ENCODE data around the gene SGCA. TPM values are rescaled to one million over a fixed set of nuclear protein-coding genes. Genes with fewer than 3 reads are reported as not detected.

Gene SGCA
- total RNA-seq, 1 donor from 2014 or later = 0.48 TPM

- H3K9me3 Mint-ChIP-seq = no peaks in the 10 kb centered on the region
- H3K36me3 Mint-ChIP-seq (ENCODE audit: low read depth) = peaks cover 3% of the 10 kb centered on the region
- H3K27ac Mint-ChIP-seq = no peak overlapping the region
- H3K27me3 Mint-ChIP-seq (ENCODE audit: low read depth) = no peaks in the 10 kb centered on the region
- intact Hi-C loops (cut with micrococcal nuclease) = no loop called here
- no peak overlapping the region for H3K4me3 Mint-ChIP-seq (ENCODE audit: low read depth)
- peaks cover 42% of the 10 kb centered on the region for H3K4me1 Mint-ChIP-seq (ENCODE audit: low read depth)
- DNase-seq (ENCODE audit: low spot score) = no peak
These were observed 7.9 kb upstream of the SGCA start for GRCh38 chr17:50157891-50158290.

- Mint-ChIP-seq H3K27ac (peak overlapping the region; percentile 99), H3K9me3 (no peaks in the 10 kb centered on the region), H3K4me3 (ENCODE audit: low read depth) (peak overlapping the region; percentile 76), H3K4me1 (ENCODE audit: low read depth) (peaks cover 35% of the 10 kb centered on the region), H3K36me3 (ENCODE audit: low read depth) (peaks cover 3% of the 10 kb centered on the region), H3K27me3 (ENCODE audit: low read depth) (no peaks in the 10 kb centered on the region)
- peak; percentile 95 for DNase-seq (ENCODE audit: low spot score)
- intact Hi-C loops (cut with micrococcal nuclease) = loop anchor here (1.0 to 2.0 kb wide), 4 partner anchors 10 to 66 kb away; partner anchors contain the start of gene PDK2
These were observed 4.5 kb upstream of the SGCA start for GRCh38 chr17:50161023-50161910.

GRCh38 chr17:50161911-50162288 lies 3.9 kb upstream of the SGCA start:
- peak overlapping the region; percentile 99 for H3K27ac Mint-ChIP-seq
- peaks cover 3% of the 10 kb centered on the region for H3K36me3 Mint-ChIP-seq (ENCODE audit: low read depth)
- H3K9me3 Mint-ChIP-seq = no peaks in the 10 kb centered on the region
- DNase-seq (ENCODE audit: low spot score) = no peak
- peak overlapping the region; percentile 76 for H3K4me3 Mint-ChIP-seq (ENCODE audit: low read depth)
- H3K27me3 Mint-ChIP-seq (ENCODE audit: low read depth) = no peaks in the 10 kb centered on the region
- intact Hi-C loops (cut with micrococcal nuclease) = loop anchor here (1.0 to 2.0 kb wide), 4 partner anchors 11 to 67 kb away; partner anchors contain the start of gene PDK2
- H3K4me1 Mint-ChIP-seq (ENCODE audit: low read depth) = peaks cover 35% of the 10 kb centered on the region

- intact Hi-C loops (cut with micrococcal nuclease) = no loop called here
- peak overlapping the region; percentile 28 for H3K4me3 Mint-ChIP-seq (ENCODE audit: low read depth)
- no peaks in the 10 kb centered on the region for H3K9me3 Mint-ChIP-seq
- DNase-seq (ENCODE audit: low spot score) = no peak
- H3K27me3 Mint-ChIP-seq (ENCODE audit: low read depth) = no peaks in the 10 kb centered on the region
- H3K4me1 Mint-ChIP-seq (ENCODE audit: low read depth) = peaks cover 35% of the 10 kb centered on the region
- peaks cover 3% of the 10 kb centered on the region for H3K36me3 Mint-ChIP-seq (ENCODE audit: low read depth)
- H3K27ac Mint-ChIP-seq = peak overlapping the region; percentile 99
These were observed 3.1 kb upstream of the SGCA start for GRCh38 chr17:50162466-50163254.

- Mint-ChIP-seq H3K27ac (peak overlapping the region; percentile 10), H3K36me3 (ENCODE audit: low read depth) (peaks cover 3% of the 10 kb centered on the region), H3K27me3 (ENCODE audit: low read depth) (no peaks in the 10 kb centered on the region), H3K4me1 (ENCODE audit: low read depth) (peaks cover 34% of the 10 kb centered on the region), H3K4me3 (ENCODE audit: low read depth) (no peak overlapping the region), H3K9me3 (no peaks in the 10 kb centered on the region)
- no peak for DNase-seq (ENCODE audit: low spot score)
- intact Hi-C loops (cut with micrococcal nuclease) = no loop called here
These were observed 1.7 kb upstream of the SGCA start for GRCh38 chr17:50163843-50164696.

GRCh38 chr17:50164697-50164988 lies 1.2 kb upstream of the SGCA start:
- Mint-ChIP-seq H3K4me1 (ENCODE audit: low read depth) (peaks cover 40% of the 10 kb centered on the region), H3K9me3 (no peaks in the 10 kb centered on the region), H3K4me3 (ENCODE audit: low read depth) (no peak overlapping the region), H3K36me3 (ENCODE audit: low read depth) (peaks cover 3% of the 10 kb centered on the region), H3K27ac (no peak overlapping the region), H3K27me3 (ENCODE audit: low read depth) (no peaks in the 10 kb centered on the region)
- DNase-seq (ENCODE audit: low spot score) = no peak
- intact Hi-C loops (cut with micrococcal nuclease) = no loop called here

- Mint-ChIP-seq H3K4me3 (ENCODE audit: low read depth) (no peak overlapping the region), H3K4me1 (ENCODE audit: low read depth) (peaks cover 38% of the 10 kb centered on the region), H3K9me3 (no peaks in the 10 kb centered on the region), H3K36me3 (ENCODE audit: low read depth) (peaks cover 3% of the 10 kb centered on the region), H3K27me3 (ENCODE audit: low read depth) (no peaks in the 10 kb centered on the region), H3K27ac (peak overlapping the region; percentile 44)
- DNase-seq (ENCODE audit: low spot score) = no peak
- intact Hi-C loops (cut with micrococcal nuclease) = no loop called here
These were observed 739 bp upstream of the SGCA start for GRCh38 chr17:50165066-50165465.

GRCh38 chr17:50165466-50165865 lies 339 bp upstream of the SGCA start:
- H3K9me3 Mint-ChIP-seq = no peaks in the 10 kb centered on the region
- intact Hi-C loops (cut with micrococcal nuclease) = no loop called here
- peak overlapping the region; percentile 44 for H3K27ac Mint-ChIP-seq
- peaks cover 3% of the 10 kb centered on the region for H3K36me3 Mint-ChIP-seq (ENCODE audit: low read depth)
- H3K4me3 Mint-ChIP-seq (ENCODE audit: low read depth) = no peak overlapping the region
- H3K4me1 Mint-ChIP-seq (ENCODE audit: low read depth) = peaks cover 36% of the 10 kb centered on the region
- H3K27me3 Mint-ChIP-seq (ENCODE audit: low read depth) = no peaks in the 10 kb centered on the region
- DNase-seq (ENCODE audit: low spot score) = no peak

- H3K27ac Mint-ChIP-seq = no peak overlapping the region
- H3K9me3 Mint-ChIP-seq = no peaks in the 10 kb centered on the region
- H3K4me3 Mint-ChIP-seq (ENCODE audit: low read depth) = no peak overlapping the region
- H3K27me3 Mint-ChIP-seq (ENCODE audit: low read depth) = no peaks in the 10 kb centered on the region
- peaks cover 33% of the 10 kb centered on the region for H3K4me1 Mint-ChIP-seq (ENCODE audit: low read depth)
- DNase-seq (ENCODE audit: low spot score) = no peak
- peaks cover 2% of the 10 kb centered on the region for H3K36me3 Mint-ChIP-seq (ENCODE audit: low read depth)
- intact Hi-C loops (cut with micrococcal nuclease) = no loop called here
These were observed 845 bp downstream of the SGCA start for GRCh38 chr17:50166518-50167181.

- no peaks in the 10 kb centered on the region for H3K27me3 Mint-ChIP-seq (ENCODE audit: low read depth)
- no peak for DNase-seq (ENCODE audit: low spot score)
- H3K9me3 Mint-ChIP-seq = no peaks in the 10 kb centered on the region
- H3K36me3 Mint-ChIP-seq (ENCODE audit: low read depth) = no peaks in the 10 kb centered on the region
- intact Hi-C loops (cut with micrococcal nuclease) = no loop called here
- H3K4me1 Mint-ChIP-seq (ENCODE audit: low read depth) = peaks cover 26% of the 10 kb centered on the region
- H3K27ac Mint-ChIP-seq = no peak overlapping the region
- no peak overlapping the region for H3K4me3 Mint-ChIP-seq (ENCODE audit: low read depth)
These were observed 1.6 kb downstream of the SGCA start for GRCh38 chr17:50167371-50167770.

GRCh38 chr17:50168319-50168718 lies 2.5 kb downstream of the SGCA start:
- Mint-ChIP-seq H3K27me3 (ENCODE audit: low read depth) (no peaks in the 10 kb centered on the region), H3K4me3 (ENCODE audit: low read depth) (no peak overlapping the region), H3K36me3 (ENCODE audit: low read depth) (no peaks in the 10 kb centered on the region), H3K27ac (no peak overlapping the region), H3K4me1 (ENCODE audit: low read depth) (peaks cover 22% of the 10 kb centered on the region), H3K9me3 (no peaks in the 10 kb centered on the region)
- intact Hi-C loops (cut with micrococcal nuclease) = loop anchor here (2.0 kb wide), 1 partner anchor 128 kb away; no protein-coding TSS in a partner anchor
- no peak for DNase-seq (ENCODE audit: low spot score)
